K562 (cell line): ENCODE results near the gene UNC119B. TPM values are rescaled to one million over a fixed set of nuclear protein-coding genes. Genes with fewer than 3 reads are reported as not detected.

Experiments used
- ATAC-seq: fragments of 200-7000 bp; cut with Tn5 transposase; 3 replicates; pipeline ENCODE4 v1.9.1; 2020; ENCODE audit warnings: moderate library complexity
- BruUV-seq: library from RNA; stranded (reverse); fragments of 400-500 nt; replicated peaks from 2 replicates; lab custom pipeline; 2021; lab: Mats Ljungman, UMichigan
- CTCF ChIA-PET: fragments of 300-600 bp; formaldehyde crosslinking; extraction: SDS; loops from one replicate; lab custom pipeline; 2021; ENCODE audit warnings: low intra/inter-chr PET ratio; lab: Yijun Ruan, JAX
- POLR2A ChIA-PET: fragments of 300-600, 350-650 bp; sonication (Branson Sonifier 250); formaldehyde crosslinking; extraction: SDS; loops from one replicate; lab custom pipeline; 2021; ENCODE audit warnings: antibody characterized with exemption, inconsistent platforms; lab: Yijun Ruan, JAX
- DNase-seq, 4 experiments: peaks; one replicate each; pipeline versions ENCODE4 v3.0.0 to v3.0.0-alpha.2; 2011 to 2018; ENCODE audit warnings: low spot score in 3 of 4, mixed read lengths in 3 of 4; ENCODE audit errors: extremely low read depth in 1 of 4
- FAIRE-seq: peaks from 2 replicates; lab custom pipeline; 2011; peaks lifted over from hg19 to GRCh38; lab: Jason Lieb, UNC
- H2AFZ ChIP-seq: 2 replicates; pipeline ENCODE4 v1.6.0; 2011; ENCODE audit warnings: low read depth, low read length, control low read depth, inconsistent platforms
- H3K27ac ChIP-seq: fragments of 200-600 bp; 3 replicates; pipeline ENCODE4 v1.8.0; 2011; ENCODE audit warnings: low read depth, mild to moderate bottlenecking, control low read depth, inconsistent platforms, low read length, moderate library complexity, mixed read lengths; ENCODE audit errors: extremely low read depth
- H3K27me3 ChIP-seq, 2 experiments: fragments of 300-600 bp in 1 of 2; 2 replicates in 1 of 2; 3 replicates in 1 of 2; pipeline versions ENCODE4 v1.6.0 to v1.8.0; 2011; ENCODE audit warnings: inconsistent platforms in 2 of 2, low read length in 2 of 2, mild to moderate bottlenecking in 1 of 2, mixed read lengths in 1 of 2, moderate library complexity in 1 of 2; ENCODE audit not compliant: control insufficient read depth in 2 of 2, insufficient read depth in 2 of 2
- H3K36me3 ChIP-seq: fragments of 300-600 bp; 3 replicates; pipeline ENCODE4 v1.8.0; 2011; ENCODE audit warnings: mild to moderate bottlenecking, low read length, inconsistent platforms; ENCODE audit not compliant: control insufficient read depth, insufficient read depth
- H3K4me1 ChIP-seq, 2 experiments: fragments of 200-600 bp in 1 of 2; replicated peaks in 1 of 2; 2 replicates in 1 of 2; 3 replicates in 1 of 2; pipeline versions ENCODE4 v1.5.1 to v1.8.0; 2011; ENCODE audit warnings: inconsistent platforms in 2 of 2, low read length in 2 of 2, mild to moderate bottlenecking in 1 of 2, mixed read lengths in 1 of 2, moderate library complexity in 1 of 2; ENCODE audit not compliant: control insufficient read depth in 2 of 2, insufficient read depth in 2 of 2
- H3K4me2 ChIP-seq: 2 replicates; pipeline ENCODE4 v1.6.1; 2011; ENCODE audit warnings: low read length, control low read depth, inconsistent platforms, mixed read lengths; ENCODE audit not compliant: insufficient read depth
- H3K4me3 ChIP-seq: fragments of 200-600 bp; sonication (generic), shearing (Covaris generic); 2 replicates; pipeline ENCODE4 v1.5.1; 2016; ENCODE audit warnings: control low read depth, inconsistent platforms
- H3K79me2 ChIP-seq: fragments of 200-600 bp; 3 replicates; pipeline ENCODE4 v1.8.0; 2011; ENCODE audit warnings: low read length, inconsistent platforms; ENCODE audit not compliant: control insufficient read depth, insufficient read depth
- H3K9ac ChIP-seq, 2 experiments: 2 replicates each; pipeline versions ENCODE4 v1.6.0 to v1.6.1; 2011; ENCODE audit warnings: low read depth in 2 of 2, low read length in 2 of 2, control low read depth in 1 of 2, inconsistent platforms in 1 of 2, mild to moderate bottlenecking in 1 of 2, mixed read lengths in 1 of 2; ENCODE audit not compliant: insufficient read depth in 1 of 2
- H3K9me1 ChIP-seq: one replicate; pipeline ENCODE4 v1.6.0; 2011; ENCODE audit warnings: inconsistent platforms, mild to moderate bottlenecking, low read length, moderate library complexity; ENCODE audit not compliant: control insufficient read depth, insufficient read depth
- H3K9me3 ChIP-seq: replicated peaks from 2 replicates; pipeline ENCODE4 v1.5.1; 2011; ENCODE audit warnings: low read depth, low read length, inconsistent platforms; ENCODE audit not compliant: control insufficient read depth, insufficient read depth
- H4K20me1 ChIP-seq: replicated peaks from 2 replicates; pipeline ENCODE4 v1.6.1; 2011; ENCODE audit warnings: low read length, inconsistent platforms, mixed read lengths; ENCODE audit not compliant: control insufficient read depth, insufficient read depth
- ARID3B ChIP-seq: fragments of 250-450 bp; sonication (Bioruptor Pico); IDR thresholded peaks from 2 replicates; pipeline ENCODE4 v1.4.0; 2020; ENCODE audit warnings: borderline replicate concordance
- BHLHE40 ChIP-seq: IDR thresholded peaks from 2 replicates; pipeline ENCODE4 v1.6.1; 2011; ENCODE audit warnings: low read length, improper control_type of control experiment
- GTF2E2 ChIP-seq: fragments of 200-800 bp; sonication (Bioruptor generic); IDR thresholded peaks from 2 replicates; pipeline ENCODE4 v1.6.1; 2016; ENCODE audit warnings: missing genetic modification characterization, missing compliant biosample characterization
- NR2C2 ChIP-seq, 2 experiments: fragments of 200-800 bp in 1 of 2; sonication (Bioruptor generic) in 1 of 2; sonication (generic) in 1 of 2; formaldehyde crosslinking in 1 of 2; IDR thresholded peaks; 2 replicates each; pipeline versions ENCODE4 v1.6.1 to v1.8.0; 2016 to 2022; ENCODE audit warnings: mild to moderate bottlenecking in 1 of 2, missing compliant biosample characterization in 1 of 2, missing genetic modification characterization in 1 of 2, missing genetic modification reagents in 1 of 2
- NR3C1 ChIP-seq: sonication (generic); formaldehyde crosslinking; IDR thresholded peaks from 2 replicates; pipeline ENCODE4 v1.8.1; 2022; ENCODE audit warnings: missing genetic modification reagents
- PPARD ChIP-seq: fragments of 250-450 bp; sonication (Bioruptor Pico); IDR thresholded peaks from 2 replicates; pipeline ENCODE4 v1.8.0; 2022; ENCODE audit warnings: inconsistent platforms, mild to moderate bottlenecking, moderate library complexity
- SNRNP70 ChIP-seq: fragments of 200-400 bp; formaldehyde crosslinking; optimal IDR thresholded peaks from 2 replicates; pipeline ENCODE3; 2017; ENCODE audit warnings: low read depth, low read length
- STAG1 ChIP-seq: sonication (generic); formaldehyde crosslinking; IDR thresholded peaks from 2 replicates; pipeline ENCODE4 v1.5.0; 2020; ENCODE audit warnings: missing genetic modification reagents, borderline replicate concordance
- TEAD4 ChIP-seq, 2 experiments: sonication (generic) in 1 of 2; formaldehyde crosslinking in 1 of 2; IDR thresholded peaks; 2 replicates each; pipeline versions ENCODE4 v1.6.1 to v1.8.0; 2012 to 2022; ENCODE audit warnings: borderline replicate concordance in 1 of 2, inconsistent platforms in 1 of 2, low read length in 1 of 2, mild to moderate bottlenecking in 1 of 2, missing genetic modification reagents in 1 of 2
- WHSC1 ChIP-seq: IDR thresholded peaks from one replicate; pipeline ENCODE4 v1.6.1; 2012; ENCODE audit warnings: low read length, control low read depth, inconsistent platforms
- ZMIZ1 ChIP-seq, 2 experiments: fragments of 150-350 bp in 1 of 2; IDR thresholded peaks; 2 replicates each; pipeline ENCODE4 v1.6.1; 2012 to 2016; ENCODE audit warnings: low read depth in 2 of 2, low read length in 2 of 2, mild to moderate bottlenecking in 1 of 2, moderate library complexity in 1 of 2
- ZNF134 ChIP-seq: fragments of 250-450 bp; sonication (Bioruptor Pico); conservative IDR thresholded peaks from 2 replicates; pipeline ENCODE4 v1.4.0; 2020
- ZNF76 ChIP-seq: fragments of 250-450 bp; sonication (Bioruptor Pico); IDR thresholded peaks from 2 replicates; pipeline ENCODE4 v1.4.0; 2020; ENCODE audit warnings: mild to moderate bottlenecking, moderate library complexity, borderline replicate concordance
- WGBS: fragments of 100-300 bp; shearing (Covaris generic); methylation state at CpG from one replicate; pipeline ENCODE4 v1.1.6; 2016; ENCODE audit warnings: low coverage, mixed read lengths; ENCODE audit not compliant: insufficient coverage; ENCODE audit errors: missing lambda C conversion rate; 5-methylcytosine and 5-hydroxymethylcytosine counted together
- in situ Hi-C: fragments of 300-500 bp; cut with MboI; formaldehyde crosslinking; loops from 4 replicates; pipeline ENCODE4 v1.15.0; 2018; ENCODE audit warnings: inconsistent platforms, mixed read lengths
- intact Hi-C: fragments of 100-400 bp; cut with micrococcal nuclease; formaldehyde crosslinking; loops from 2 replicates; pipeline ENCODE4 v1.14.2; 2022
- polyA plus RNA-seq, 8 experiments: library from polyadenylated mRNA; depleted of rRNA in 4 of 8; stranded (reverse) in 5 of 8; unstranded in 3 of 8; fragments of >200 nt; fragmentation: Nextera tagmentation in 2 of 8; fragmentation: Illumina TruSeq in 1 of 8; extraction: Ambion mirVana in 2 of 8; extraction: Trizol in 1 of 8; gene quantifications; 2 replicates each; pipeline versions ENCODE4 v1.2.1 to v1.2.3, GENCODE V29; 2011 to 2014; ENCODE audit warnings: inconsistent platforms in 1 of 8, missing spikeins in 1 of 8
- total RNA-seq, 7 experiments: library from RNA; depleted of rRNA in 6 of 7; stranded (reverse); fragments of >200 nt in 6 of 7; fragmentation: Illumina TruSeq in 2 of 7; extraction: Trizol in 2 of 7; gene quantifications; 2 replicates each; pipeline versions ENCODE4 v1.2.1 to v1.2.3, GENCODE V29; 2011 to 2021; ENCODE audit warnings: low replicate concordance in 1 of 7
- TF ChIP-seq, protein P1 (sequence below): fragments of 250-450 bp; sonication (Bioruptor Pico); IDR thresholded peaks from 2 replicates; pipeline ENCODE4 v1.5.0; 2022; ENCODE audit warnings: mild to moderate bottlenecking

UNC119B gene
- total and polyA plus RNA-seq, 9 of the 15 experiments (the other 6 are each of a cell fraction or from before 2014, with no cell fraction given) = 4.0 to 34.5 (median 15.1) TPM

DNA sequence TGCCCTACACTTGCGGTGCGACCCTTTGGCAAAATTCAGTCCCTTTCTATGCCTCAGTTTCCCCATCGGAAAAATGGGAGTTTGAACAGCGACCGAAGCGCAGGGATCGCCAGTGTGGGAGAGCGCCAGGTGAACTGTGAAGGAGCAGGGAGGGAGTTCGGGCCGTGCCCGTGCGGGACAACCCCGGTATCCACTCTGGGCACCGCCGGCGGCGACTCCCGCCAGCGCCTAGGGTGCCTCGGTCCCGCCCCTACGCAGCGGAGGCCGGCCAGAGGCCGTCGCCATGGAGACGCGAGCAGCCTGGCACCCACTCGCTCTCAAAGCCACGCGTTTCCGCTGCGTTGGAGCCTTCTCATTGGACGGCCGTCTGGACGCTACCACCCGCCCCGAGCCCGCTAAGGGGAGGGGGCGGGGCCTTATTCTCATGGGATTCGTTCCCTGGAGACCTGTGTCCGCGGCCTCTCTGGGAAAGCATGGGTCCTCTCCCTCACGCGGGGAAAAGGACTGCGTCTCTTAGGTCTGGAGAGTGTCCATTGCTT, 24.0 kb upstream of the UNC119B start:
- FAIRE-seq (peak; percentile 95), DNase-seq (peak; percentile 94 to 99 (median 96)), ATAC-seq (peak; percentile 92)
- peak overlapping the region; percentile 91 for H3K27ac ChIP-seq
- H3K4me2 ChIP-seq = peak overlapping the region; percentile 92
- no peaks in the 10 kb centered on the region for H3K9me3 ChIP-seq
- BruUV-seq = no TSS peak
- 1% methylated on average over 36 of the region's 46 CpGs for WGBS
- peaks cover 13% of the 10 kb centered on the region; the same call in 2 of the 3 replicates for H3K36me3 ChIP-seq
- no peaks in the 10 kb centered on the region for H3K9me1 ChIP-seq
- H3K9ac ChIP-seq = peak overlapping the region; percentile 87 to 94
- no peaks in the 10 kb centered on the region for H3K27me3 ChIP-seq
- ChIA-PET POLR2A (interaction anchor here (0.6 to 1.4 kb wide), 4 partner anchors 11 to 37 kb away, joined by 3 to 4 read pairs (median 4); partner anchors contain the start of gene UNC119B), CTCF (no interaction called here)
- H3K4me1 ChIP-seq = peaks cover 14 to 17% of the 10 kb centered on the region in 2 experiments; a peak in 3 of 5 replicates
- H3K79me2 ChIP-seq = peaks cover 43% of the 10 kb centered on the region
- intact Hi-C loops (loop anchor here (1.0 to 2.0 kb wide), 2 partner anchors 25 to 102 kb away; partner anchors contain the start of gene UNC119B), in situ Hi-C loops (no loop called here)
- peaks cover 19% of the 10 kb centered on the region for H4K20me1 ChIP-seq
- H3K4me3 ChIP-seq = peak overlapping the region; percentile 91
- peak overlapping the region; percentile 96 for H2AFZ ChIP-seq
- TF ChIP-seq GTF2E2 (tag) (no peak; the same call in 1 of the 2 replicates), ARID3B (CRISPR knock-in tag) (no peak), NR3C1 (CRISPR knock-in tag) (no peak), PPARD (CRISPR knock-in tag) (no peak), ZNF134 (CRISPR knock-in tag) (no peak), ZNF76 (CRISPR knock-in tag) (no peak), SNRNP70 (no peak), BHLHE40 (peak; percentile 23; the same call in 1 of the 2 replicates), STAG1 (no peak), NR2C2 (CRISPR knock-in tag; IDR thresholded peaks at IDR 0.05) (no peak), NR2C2 (tag; IDR thresholded peaks at IDR 0.05) (no peak), ZMIZ1 (IDR thresholded peaks at IDR 0.05; ENCODE audit: low read depth in 2 of 2, low read length in 2 of 2) (no peak), TEAD4 (IDR thresholded peaks at IDR 0.05; ENCODE audit: low read length) (no peak), TEAD4 (CRISPR knock-in tag; IDR thresholded peaks at IDR 0.05; ENCODE audit: borderline replicate concordance) (no peak), WHSC1 (no peak)
- TF ChIP-seq, protein P1, sequence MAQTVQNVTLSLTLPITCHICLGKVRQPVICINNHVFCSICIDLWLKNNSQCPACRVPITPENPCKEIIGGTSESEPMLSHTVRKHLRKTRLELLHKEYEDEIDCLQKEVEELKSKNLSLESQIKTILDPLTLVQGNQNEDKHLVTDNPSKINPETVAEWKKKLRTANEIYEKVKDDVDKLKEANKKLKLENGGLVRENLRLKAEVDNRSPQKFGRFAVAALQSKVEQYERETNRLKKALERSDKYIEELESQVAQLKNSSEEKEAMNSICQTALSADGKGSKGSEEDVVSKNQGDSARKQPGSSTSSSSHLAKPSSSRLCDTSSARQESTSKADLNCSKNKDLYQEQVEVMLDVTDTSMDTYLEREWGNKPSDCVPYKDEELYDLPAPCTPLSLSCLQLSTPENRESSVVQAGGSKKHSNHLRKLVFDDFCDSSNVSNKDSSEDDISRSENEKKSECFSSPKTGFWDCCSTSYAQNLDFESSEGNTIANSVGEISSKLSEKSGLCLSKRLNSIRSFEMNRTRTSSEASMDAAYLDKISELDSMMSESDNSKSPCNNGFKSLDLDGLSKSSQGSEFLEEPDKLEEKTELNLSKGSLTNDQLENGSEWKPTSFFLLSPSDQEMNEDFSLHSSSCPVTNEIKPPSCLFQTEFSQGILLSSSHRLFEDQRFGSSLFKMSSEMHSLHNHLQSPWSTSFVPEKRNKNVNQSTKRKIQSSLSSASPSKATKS = no peak
